Type B pancreatic cell (in vitro differentiated cells): ENCODE measurements around the gene TNK1. TPM values are rescaled to one million over a fixed set of nuclear protein-coding genes. Genes with fewer than 3 reads are reported as not detected.

Experiments used
- DNase-seq: peaks from one replicate; pipeline ENCODE4 v3.0.0; 2021; ENCODE audit warnings: mixed read lengths; ENCODE audit not compliant: unreplicated experiment; ENCODE audit errors: extremely low spot score
- H3K27ac Mint-ChIP-seq: 2 replicates; pipeline ENCODE4 v1.8.0; 2021; ENCODE audit warnings: mild to moderate bottlenecking, mixed read lengths
- H3K27me3 Mint-ChIP-seq: 2 replicates; pipeline ENCODE4 v1.8.0; 2021; ENCODE audit warnings: mixed read lengths
- H3K36me3 Mint-ChIP-seq: 2 replicates; pipeline ENCODE4 v1.8.0; 2021; ENCODE audit warnings: mixed read lengths
- H3K4me1 Mint-ChIP-seq: one replicate; pipeline ENCODE4 v1.8.0; 2021; ENCODE audit warnings: mixed read lengths; ENCODE audit not compliant: unreplicated experiment
- H3K4me3 Mint-ChIP-seq: 2 replicates; pipeline ENCODE4 v1.8.0; 2021; ENCODE audit warnings: mild to moderate bottlenecking, mixed read lengths
- H3K9me3 Mint-ChIP-seq: 2 replicates; pipeline ENCODE4 v1.8.0; 2021; ENCODE audit warnings: mixed read lengths
- CTCF ChIP-seq: fragments of 200-600 bp; sonication (generic); conservative IDR thresholded peaks from 2 replicates; pipeline ENCODE4 v1.5.0; 2021; ENCODE audit warnings: antibody characterized with exemption, mild to moderate bottlenecking
- total RNA-seq: library from RNA; stranded (reverse); gene quantifications from 2 replicates; pipeline ENCODE4 v1.2.1, GENCODE V29; 2021; ENCODE audit warnings: low replicate concordance

TNK1 gene
- total RNA-seq, 1 donor from 2014 or later: 6.6 TPM

DNA sequence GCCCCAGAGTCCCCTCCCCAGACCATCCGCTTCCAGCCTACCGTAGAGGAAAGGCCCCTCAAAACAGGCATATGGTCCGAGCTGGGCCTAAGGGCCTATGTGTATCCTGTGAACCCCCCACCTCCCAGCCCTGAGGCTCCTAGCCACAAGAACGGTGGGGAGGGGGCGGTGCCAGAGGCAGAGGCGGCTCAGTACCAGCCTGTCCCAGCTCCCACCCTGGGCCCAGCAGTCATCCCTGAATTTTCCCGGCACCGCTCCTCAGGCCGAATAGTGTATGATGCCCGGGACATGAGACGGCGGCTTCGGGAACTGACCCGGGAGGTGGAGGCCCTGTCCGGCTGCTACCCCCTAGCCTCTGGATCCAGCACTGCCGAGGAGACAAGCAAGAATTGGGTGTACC is 40.3 kb downstream of the TNK1 start:
- no peak for TF ChIP-seq CTCF
- Mint-ChIP-seq H3K36me3 (peaks cover 6% of the 10 kb centered on the region), H3K4me3 (no peak overlapping the region), H3K27ac (no peak overlapping the region), H3K4me1 (peaks cover 12% of the 10 kb centered on the region), H3K9me3 (no peaks in the 10 kb centered on the region), H3K27me3 (no peaks in the 10 kb centered on the region)
- no peak for DNase-seq

GRCh38 chr17:7423679-7424078 is 42.8 kb downstream of the TNK1 start:
- H3K27ac Mint-ChIP-seq: no peak overlapping the region
- no peaks in the 10 kb centered on the region for H3K36me3 Mint-ChIP-seq
- DNase-seq: no peak
- peaks cover 12% of the 10 kb centered on the region for H3K4me1 Mint-ChIP-seq
- H3K9me3 Mint-ChIP-seq: no peaks in the 10 kb centered on the region
- H3K27me3 Mint-ChIP-seq: no peaks in the 10 kb centered on the region
- no peak for TF ChIP-seq CTCF
- H3K4me3 Mint-ChIP-seq: no peak overlapping the region

GRCh38 chr17:7425316-7425715 is 44.4 kb downstream of the TNK1 start, which contains the start of gene SPEM2:
Gene SPEM2, plus strand, starts transcription at chr17:7425616. Its CDS starts 73 bp downstream, at chr17:7425689.
- Mint-ChIP-seq H3K27ac (no peak within 1 kb of the TSS), H3K4me1 (no peaks in the 10 kb centered on the region), H3K9me3 (no peaks in the 10 kb centered on the region), H3K36me3 (no peaks in the 10 kb centered on the region), H3K4me3 (no peak within 1 kb of the TSS), H3K27me3 (no peaks in the 10 kb centered on the region)
- TF ChIP-seq CTCF: no peak
- DNase-seq: no peak

DNA sequence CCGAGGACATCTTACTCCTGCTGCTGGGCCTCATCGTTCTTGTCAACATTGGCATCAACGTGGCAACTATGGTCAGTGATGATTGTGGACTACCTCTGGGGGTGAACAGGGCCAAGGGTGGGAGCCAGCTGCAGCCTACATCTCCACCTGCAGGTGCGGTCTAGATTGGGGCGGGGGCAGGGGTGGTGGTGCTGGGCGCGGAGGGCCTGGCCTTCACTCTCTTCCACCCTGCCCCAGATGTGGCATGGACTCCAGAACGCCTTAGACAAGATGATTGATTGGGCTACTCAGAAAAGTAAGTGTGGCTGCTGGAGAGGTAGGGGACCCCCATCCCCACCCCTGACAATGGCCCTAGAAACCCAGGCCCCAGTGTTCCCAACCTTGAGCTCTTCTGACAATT is 44.9 kb downstream of the TNK1 start:
- no peak overlapping the region for H3K27ac Mint-ChIP-seq
- no peaks in the 10 kb centered on the region for H3K27me3 Mint-ChIP-seq
- H3K4me1 Mint-ChIP-seq: no peaks in the 10 kb centered on the region
- no peak overlapping the region for H3K4me3 Mint-ChIP-seq
- no peak for TF ChIP-seq CTCF
- H3K36me3 Mint-ChIP-seq: no peaks in the 10 kb centered on the region
- DNase-seq: no peak
- no peaks in the 10 kb centered on the region for H3K9me3 Mint-ChIP-seq

DNA sequence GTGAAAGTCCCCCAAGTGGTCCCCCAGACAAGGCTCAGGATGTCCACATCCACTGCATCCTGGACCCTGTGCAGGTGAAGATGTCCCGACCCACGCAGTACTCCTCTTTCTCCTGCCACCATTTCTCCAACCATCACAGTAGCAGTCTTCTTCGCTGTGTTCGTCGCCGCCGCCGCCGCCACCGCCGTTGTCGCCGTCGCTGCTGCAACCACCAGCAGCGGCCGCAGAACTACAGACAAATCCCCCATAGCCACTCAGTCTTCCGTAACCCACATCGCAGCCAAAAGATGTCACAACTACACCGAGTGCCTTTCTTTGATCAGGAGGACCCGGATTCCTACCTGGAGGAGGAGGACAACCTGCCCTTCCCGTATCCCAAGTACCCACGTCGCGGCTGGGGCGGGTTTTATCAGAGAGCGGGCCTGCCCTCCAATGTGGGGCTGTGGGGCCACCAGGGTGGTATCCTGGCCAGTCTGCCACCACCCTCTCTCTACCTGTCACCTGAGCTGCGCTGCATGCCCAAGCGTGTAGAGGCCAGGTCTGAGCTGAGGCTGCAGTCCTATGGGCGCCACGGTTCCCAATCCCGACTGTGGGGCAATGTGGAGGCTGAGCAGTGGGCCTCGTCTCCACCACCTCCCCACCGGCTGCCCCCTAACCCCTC is 45.4 kb downstream of the TNK1 start:
- TF ChIP-seq CTCF: no peak
- no peak for DNase-seq
- Mint-ChIP-seq H3K9me3 (no peaks in the 10 kb centered on the region), H3K4me3 (no peak overlapping the region), H3K27ac (no peak overlapping the region), H3K27me3 (no peaks in the 10 kb centered on the region), H3K4me1 (no peaks in the 10 kb centered on the region), H3K36me3 (no peaks in the 10 kb centered on the region)
